K562 (cell line): ENCODE measurements around the gene PHF1. TPM values are rescaled to one million over a fixed set of nuclear protein-coding genes. Genes with fewer than 3 reads are reported as not detected.

Source experiments
- CAMTA2 ChIP-seq: fragments of 250-450 bp; sonication (Bioruptor Pico); conservative IDR thresholded peaks from 2 replicates; pipeline ENCODE4 v1.5.1; 2022
- GTF2F1 ChIP-seq: IDR thresholded peaks from 2 replicates; pipeline ENCODE4 v1.6.1; 2011; ENCODE audit warnings: low read depth, low read length, improper control_type of control experiment
- MYC ChIP-seq, 2 experiments: fragments of 250-450 bp in 1 of 2; sonication (Bioruptor Pico) in 1 of 2; IDR thresholded peaks; 2 replicates each; pipeline versions ENCODE4 v1.5.1 to v1.6.1; 2012 to 2021; ENCODE audit warnings: low read depth in 2 of 2, borderline replicate concordance in 1 of 2, improper control_type of control experiment in 1 of 2, low read length in 1 of 2, mild to moderate bottlenecking in 1 of 2, moderate library complexity in 1 of 2
- NCOA1 ChIP-seq: fragments of 450-650 bp; IDR thresholded peaks from 2 replicates; pipeline ENCODE4 v1.6.1; 2016; ENCODE audit warnings: low read depth
- RB1 ChIP-seq: fragments of 450-650 bp; IDR thresholded peaks from 2 replicates; pipeline ENCODE4 v1.6.1; 2017; ENCODE audit warnings: low read depth, mild to moderate bottlenecking
- RUNX1 ChIP-seq: sonication (generic); IDR thresholded peaks from 2 replicates; pipeline ENCODE4 v1.6.1; 2016; ENCODE audit warnings: antibody characterized with exemption, low read depth
- SUPT5H ChIP-seq: fragments of 450-650 bp; IDR thresholded peaks from 2 replicates; pipeline ENCODE4 v1.6.1; 2016
- ZNF316 ChIP-seq: fragments of 450-650 bp; IDR thresholded peaks from 2 replicates; pipeline ENCODE4 v1.6.1; 2016
- ZNF324 ChIP-seq: fragments of 250-450 bp; sonication (Bioruptor Pico); IDR thresholded peaks from 2 replicates; pipeline ENCODE4 v1.4.0; 2020; ENCODE audit warnings: mild to moderate bottlenecking
- ZNF407 ChIP-seq: fragments of 450-650 bp; IDR thresholded peaks from 2 replicates; pipeline ENCODE4 v1.6.1; 2016; ENCODE audit warnings: low read depth
- ZNF584 ChIP-seq: fragments of 200-800 bp; sonication (Bioruptor generic); IDR thresholded peaks from 2 replicates; pipeline ENCODE4 v1.6.1; 2016; ENCODE audit warnings: low read depth, mild to moderate bottlenecking, missing genetic modification characterization, missing compliant biosample characterization
- ZZZ3 ChIP-seq: fragments of 450-650 bp; IDR thresholded peaks from 2 replicates; pipeline ENCODE4 v1.6.1; 2016; ENCODE audit warnings: antibody characterized with exemption, mild to moderate bottlenecking, moderate library complexity
- polyA plus RNA-seq, 8 experiments: library from polyadenylated mRNA; depleted of rRNA in 4 of 8; stranded (reverse) in 5 of 8; unstranded in 3 of 8; fragments of >200 nt; fragmentation: Nextera tagmentation in 2 of 8; fragmentation: Illumina TruSeq in 1 of 8; extraction: Ambion mirVana in 2 of 8; extraction: Trizol in 1 of 8; gene quantifications; 2 replicates each; pipeline versions ENCODE4 v1.2.1 to v1.2.3, GENCODE V29; 2011 to 2014; ENCODE audit warnings: inconsistent platforms in 1 of 8, missing spikeins in 1 of 8
- total RNA-seq, 7 experiments: library from RNA; depleted of rRNA in 6 of 7; stranded (reverse); fragments of >200 nt in 6 of 7; fragmentation: Illumina TruSeq in 2 of 7; extraction: Trizol in 2 of 7; gene quantifications; 2 replicates each; pipeline versions ENCODE4 v1.2.1 to v1.2.3, GENCODE V29; 2011 to 2021; ENCODE audit warnings: low replicate concordance in 1 of 7
- TF ChIP-seq, protein P1 (sequence below): IDR thresholded peaks from 2 replicates; pipeline ENCODE4 v1.6.1; 2011; ENCODE audit warnings: borderline replicate concordance, low read depth, mild to moderate bottlenecking, moderate library complexity, low read length; ENCODE audit not compliant: insufficient read depth, poor library complexity, severe bottlenecking
- TF ChIP-seq, protein P2 (sequence below): fragments of 450-650 bp; formaldehyde crosslinking; IDR thresholded peaks from 2 replicates; pipeline ENCODE4 v1.4.0; 2020; ENCODE audit warnings: mild to moderate bottlenecking, moderate library complexity

PHF1 gene
- total and polyA plus RNA-seq, 9 of the 15 experiments (the other 6 are each of a cell fraction or from before 2014, with no cell fraction given): 3.7 to 64.2 (median 33.7) TPM

DNA sequence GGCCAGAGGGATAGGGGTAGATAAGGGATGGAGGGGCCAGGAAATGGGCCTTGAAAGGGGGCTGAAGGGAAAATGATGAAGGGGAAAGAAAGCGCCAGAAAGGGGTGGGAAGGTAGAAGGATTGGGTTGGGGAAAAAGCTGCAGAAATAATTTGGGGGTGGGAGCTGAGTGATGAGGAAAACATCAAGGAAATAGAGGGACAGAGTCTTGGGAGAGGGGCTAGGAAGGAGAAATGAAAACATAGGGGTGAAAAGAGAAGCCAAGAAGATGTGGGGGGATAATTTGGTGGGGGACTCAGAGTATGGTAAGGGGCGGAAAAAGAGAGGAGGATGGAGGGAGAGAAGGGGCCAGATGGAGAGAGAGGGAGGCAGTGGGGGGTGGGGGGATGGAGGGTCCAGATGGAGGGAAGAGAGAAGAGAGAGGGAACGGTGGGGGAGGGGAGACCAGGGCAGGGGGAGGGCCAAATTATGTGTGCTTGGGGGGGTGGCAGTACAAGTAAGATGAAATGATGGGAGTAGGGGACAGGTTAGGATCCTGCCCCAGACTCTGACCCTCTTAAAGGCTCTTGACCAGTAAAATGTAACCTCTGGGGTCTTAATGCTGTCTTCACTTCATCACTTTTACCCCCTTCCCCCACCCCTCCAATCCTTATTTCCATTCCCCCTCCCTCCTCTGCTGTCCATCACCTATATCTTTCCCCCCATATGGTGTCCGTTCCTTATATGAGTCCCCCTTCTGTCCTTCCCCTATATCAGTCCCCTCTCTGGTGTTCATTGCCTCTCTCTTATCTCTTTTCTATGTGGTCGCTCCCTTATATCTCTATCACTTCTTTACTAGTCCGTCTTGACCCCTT is 9.9 kb downstream of the PHF1 start (continued):
- TF ChIP-seq NCOA1 (peak; percentile 97), RUNX1 (no peak), CAMTA2 (CRISPR knock-in tag) (no peak), RB1 (no peak), ZNF407 (peak; percentile 65; the same call in 1 of the 2 replicates), SUPT5H (no peak), ZNF584 (CRISPR knock-in tag) (no peak), ZNF324 (CRISPR knock-in tag) (no peak), ZZZ3 (no peak), MYC (IDR thresholded peaks at IDR 0.05; ENCODE audit: low read depth, low read length) (0 out of 2 replicates have a peak, but pooled peaks have one; percentile 49), MYC (CRISPR knock-in tag; IDR thresholded peaks at IDR 0.05; ENCODE audit: borderline replicate concordance, low read depth) (no peak), ZNF316 (no peak), GTF2F1 (no peak)
- TF ChIP-seq, protein P1, sequence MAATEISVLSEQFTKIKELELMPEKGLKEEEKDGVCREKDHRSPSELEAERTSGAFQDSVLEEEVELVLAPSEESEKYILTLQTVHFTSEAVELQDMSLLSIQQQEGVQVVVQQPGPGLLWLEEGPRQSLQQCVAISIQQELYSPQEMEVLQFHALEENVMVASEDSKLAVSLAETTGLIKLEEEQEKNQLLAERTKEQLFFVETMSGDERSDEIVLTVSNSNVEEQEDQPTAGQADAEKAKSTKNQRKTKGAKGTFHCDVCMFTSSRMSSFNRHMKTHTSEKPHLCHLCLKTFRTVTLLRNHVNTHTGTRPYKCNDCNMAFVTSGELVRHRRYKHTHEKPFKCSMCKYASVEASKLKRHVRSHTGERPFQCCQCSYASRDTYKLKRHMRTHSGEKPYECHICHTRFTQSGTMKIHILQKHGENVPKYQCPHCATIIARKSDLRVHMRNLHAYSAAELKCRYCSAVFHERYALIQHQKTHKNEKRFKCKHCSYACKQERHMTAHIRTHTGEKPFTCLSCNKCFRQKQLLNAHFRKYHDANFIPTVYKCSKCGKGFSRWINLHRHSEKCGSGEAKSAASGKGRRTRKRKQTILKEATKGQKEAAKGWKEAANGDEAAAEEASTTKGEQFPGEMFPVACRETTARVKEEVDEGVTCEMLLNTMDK: no peak
- TF ChIP-seq, protein P2, sequence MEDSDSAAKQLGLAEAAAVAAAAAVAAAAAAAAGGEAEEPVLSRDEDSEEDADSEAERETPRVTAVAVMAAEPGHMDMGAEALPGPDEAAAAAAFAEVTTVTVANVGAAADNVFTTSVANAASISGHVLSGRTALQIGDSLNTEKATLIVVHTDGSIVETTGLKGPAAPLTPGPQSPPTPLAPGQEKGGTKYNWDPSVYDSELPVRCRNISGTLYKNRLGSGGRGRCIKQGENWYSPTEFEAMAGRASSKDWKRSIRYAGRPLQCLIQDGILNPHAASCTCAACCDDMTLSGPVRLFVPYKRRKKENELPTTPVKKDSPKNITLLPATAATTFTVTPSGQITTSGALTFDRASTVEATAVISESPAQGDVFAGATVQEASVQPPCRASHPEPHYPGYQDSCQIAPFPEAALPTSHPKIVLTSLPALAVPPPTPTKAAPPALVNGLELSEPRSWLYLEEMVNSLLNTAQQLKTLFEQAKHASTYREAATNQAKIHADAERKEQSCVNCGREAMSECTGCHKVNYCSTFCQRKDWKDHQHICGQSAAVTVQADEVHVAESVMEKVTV (CRISPR knock-in tag): no peak
